BLaER1 treated with 17β-estradiol and CSF1 and Interleukin-3, amounts not matched to agents 10 nM and 100 nM (cell line): ENCODE measurements around the gene HES5.
A peak's percentile ranks its signal among the peaks of the same experiment; 100 is the strongest.

Source experiments
- H3K27ac ChIP-seq, 11 experiments: shearing (Covaris generic); formaldehyde crosslinking; 2 replicates each; pipeline ENCODE4 v1.8.1; 2022
- H3K27me3 ChIP-seq, 11 experiments: shearing (Covaris generic); formaldehyde crosslinking; 2 replicates each; pipeline ENCODE4 v1.8.1; 2022
- H3K36me3 ChIP-seq, 11 experiments: shearing (Covaris generic); formaldehyde crosslinking; 2 replicates each; pipeline ENCODE4 v1.8.1; 2022
- H3K4me1 ChIP-seq, 10 experiments: shearing (Covaris generic); formaldehyde crosslinking; 2 replicates each; pipeline ENCODE4 v1.8.1; 2022
- H3K4me2 ChIP-seq, 11 experiments: shearing (Covaris generic); formaldehyde crosslinking; 2 replicates each; pipeline ENCODE4 v1.8.1; 2022
- H3K4me3 ChIP-seq, 10 experiments: shearing (Covaris generic); formaldehyde crosslinking; 2 replicates each; pipeline ENCODE4 v1.8.1; 2022
- H3K9ac ChIP-seq, 11 experiments: shearing (Covaris generic); formaldehyde crosslinking; 2 replicates each; pipeline ENCODE4 v1.8.1; 2022
- H3K9me3 ChIP-seq, 11 experiments: shearing (Covaris generic); formaldehyde crosslinking; replicated peaks in 1 of 11; 2 replicates each; pipeline ENCODE4 v1.8.1; 2022
- H4K20me1 ChIP-seq, 11 experiments: shearing (Covaris generic); formaldehyde crosslinking; 2 replicates each; pipeline ENCODE4 v1.8.1; 2022
- Cebpa-rat ChIP-seq, 11 experiments: shearing (Covaris generic); IDR thresholded peaks; 2 replicates each; pipeline ENCODE4 v1.8.1; 2022

The HES5 gene

GRCh38 chr1:2564006-2564814 is 34.1 kb upstream of the HES5 start:
- TF ChIP-seq Cebpa-rat (IDR thresholded peaks at IDR 0.05): no peak
- H3K4me1 ChIP-seq: peaks cover 61 to 90% (median 76%) of the 10 kb centered on the region in 10 experiments
- peaks cover 6 to 56% (median 20%) of the 10 kb centered on the region in 11 experiments; a peak in 14 of 22 replicates for H4K20me1 ChIP-seq
- peaks cover 0 to 53% (median 0%) of the 10 kb centered on the region in 11 experiments; a peak in 6 of 22 replicates for H3K36me3 ChIP-seq
- peak overlapping the region in 7 of 11 experiments; percentile 17 to 95 (median 40); a peak in 8 of 22 replicates for H3K9ac ChIP-seq
- no peaks in the 10 kb centered on the region for H3K27me3 ChIP-seq
- no peak overlapping the region; a peak in 1 of 20 replicates for H3K4me3 ChIP-seq
- peak overlapping the region; percentile 60 to 100 (median 91) for H3K4me2 ChIP-seq
- no peaks in the 10 kb centered on the region for H3K9me3 ChIP-seq
- peak overlapping the region in 2 of 11 experiments; percentile 20 to 25; a peak in 3 of 22 replicates for H3K27ac ChIP-seq

GRCh38 chr1:2563205-2563604 is 33.1 kb upstream of the HES5 start:
- Histone ChIP-seq H3K27me3 (no peaks in the 10 kb centered on the region), H4K20me1 (peaks cover 6 to 66% (median 20%) of the 10 kb centered on the region in 11 experiments; a peak in 14 of 22 replicates), H3K9ac (peak overlapping the region in 8 of 11 experiments; percentile 6 to 95 (median 49); a peak in 14 of 22 replicates), H3K4me2 (peak overlapping the region; percentile 57 to 100 (median 91)), H3K4me3 (peak overlapping the region in 1 of 10 experiments; percentile 18; a peak in 1 of 20 replicates), H3K27ac (peak overlapping the region in 6 of 11 experiments; percentile 8 to 44 (median 26); a peak in 5 of 22 replicates), H3K36me3 (peaks cover 0 to 63% (median 0%) of the 10 kb centered on the region in 11 experiments; a peak in 6 of 22 replicates), H3K9me3 (no peaks in the 10 kb centered on the region), H3K4me1 (peaks cover 65 to 94% (median 76%) of the 10 kb centered on the region in 10 experiments)
- TF ChIP-seq Cebpa-rat (IDR thresholded peaks at IDR 0.05): no peak

GRCh38 chr1:2561898-2562895 is 32.1 kb upstream of the HES5 start:
- Histone ChIP-seq H3K36me3 (peaks cover 0 to 73% (median 0%) of the 10 kb centered on the region in 11 experiments; a peak in 6 of 22 replicates), H4K20me1 (peaks cover 6 to 76% (median 20%) of the 10 kb centered on the region in 11 experiments; a peak in 14 of 22 replicates), H3K9me3 (no peaks in the 10 kb centered on the region), H3K9ac (peak overlapping the region in 6 of 11 experiments; percentile 9 to 95 (median 28); a peak in 8 of 22 replicates), H3K27me3 (no peaks in the 10 kb centered on the region), H3K4me2 (peak overlapping the region; percentile 57 to 100 (median 91)), H3K27ac (peak overlapping the region in 4 of 11 experiments; percentile 2 to 36 (median 16); a peak in 3 of 22 replicates), H3K4me3 (peak overlapping the region in 3 of 10 experiments; percentile 7 to 92 (median 78); a peak in 5 of 20 replicates), H3K4me1 (peaks cover 75 to 98% (median 85%) of the 10 kb centered on the region in 10 experiments)
- TF ChIP-seq Cebpa-rat (IDR thresholded peaks at IDR 0.05): no peak

GRCh38 chr1:2561446-2561845 is 31.4 kb upstream of the HES5 start:
- peaks cover 82 to 95% (median 89%) of the 10 kb centered on the region in 10 experiments for H3K4me1 ChIP-seq
- H3K27ac ChIP-seq: peak overlapping the region in 2 of 11 experiments; percentile 11 to 36; a peak in 3 of 22 replicates
- no peaks in the 10 kb centered on the region for H3K27me3 ChIP-seq
- peaks cover 0 to 73% (median 0%) of the 10 kb centered on the region in 11 experiments; a peak in 6 of 22 replicates for H3K36me3 ChIP-seq
- no peak for TF ChIP-seq Cebpa-rat (IDR thresholded peaks at IDR 0.05)
- H3K4me3 ChIP-seq: peak overlapping the region in 2 of 10 experiments; percentile 78 to 92; a peak in 4 of 20 replicates
- peak overlapping the region; percentile 57 to 100 (median 91) for H3K4me2 ChIP-seq
- H3K9ac ChIP-seq: peak overlapping the region in 5 of 11 experiments; percentile 17 to 95 (median 30); a peak in 8 of 22 replicates
- H4K20me1 ChIP-seq: peaks cover 6 to 77% (median 20%) of the 10 kb centered on the region in 11 experiments; a peak in 14 of 22 replicates
- no peaks in the 10 kb centered on the region for H3K9me3 ChIP-seq

GRCh38 chr1:2560299-2561073 is 30.4 kb upstream of the HES5 start:
- H3K4me2 ChIP-seq: peak overlapping the region; percentile 57 to 100 (median 91)
- peak overlapping the region in 2 of 11 experiments; percentile 36 to 44; a peak in 3 of 22 replicates for H3K27ac ChIP-seq
- H3K4me1 ChIP-seq: peaks cover 82 to 91% (median 88%) of the 10 kb centered on the region in 10 experiments

GRCh38 chr1:2559509-2560298 is 29.6 kb upstream of the HES5 start:
- peak overlapping the region in 2 of 11 experiments; percentile 91 to 95; a peak in 4 of 22 replicates for H3K9ac ChIP-seq
- H4K20me1 ChIP-seq: peaks cover 12 to 76% (median 34%) of the 10 kb centered on the region in 11 experiments; a peak in 17 of 22 replicates
- H3K4me2 ChIP-seq: peak overlapping the region in 6 of 11 experiments; percentile 11 to 100 (median 86); a peak in 7 of 22 replicates
- H3K27ac ChIP-seq: no peak overlapping the region
- peaks cover 82 to 91% (median 88%) of the 10 kb centered on the region in 10 experiments for H3K4me1 ChIP-seq
- H3K27me3 ChIP-seq: no peaks in the 10 kb centered on the region
- no peak for TF ChIP-seq Cebpa-rat (IDR thresholded peaks at IDR 0.05)
- H3K36me3 ChIP-seq: peaks cover 0 to 73% (median 0%) of the 10 kb centered on the region in 11 experiments; a peak in 6 of 22 replicates
- no peaks in the 10 kb centered on the region for H3K9me3 ChIP-seq
- peak overlapping the region in 2 of 10 experiments; percentile 78 to 92; a peak in 4 of 20 replicates for H3K4me3 ChIP-seq

More at GRCh38 chr1:2560299-2561073, 30.4 kb upstream of the HES5 start:
- Histone ChIP-seq H3K36me3 (peaks cover 0 to 73% (median 0%) of the 10 kb centered on the region in 11 experiments; a peak in 6 of 22 replicates), H3K9ac (peak overlapping the region in 4 of 11 experiments; percentile 11 to 95 (median 65); a peak in 7 of 22 replicates), H3K4me3 (peak overlapping the region in 3 of 10 experiments; percentile 24 to 92 (median 78); a peak in 4 of 20 replicates), H3K27me3 (no peaks in the 10 kb centered on the region), H4K20me1 (peaks cover 9 to 77% (median 28%) of the 10 kb centered on the region in 11 experiments; a peak in 16 of 22 replicates), H3K9me3 (no peaks in the 10 kb centered on the region)
- no peak for TF ChIP-seq Cebpa-rat (IDR thresholded peaks at IDR 0.05)
